ENCODE measurements around the gene DSCAML1.

Gene DSCAML1

GRCh38 chr11:117618982-117619355 lies 178.0 kb downstream of the DSCAML1 start:
- DNase-seq (ENCODE audit: low spot score) (no peak), FAIRE-seq (no peak)

GRCh38 chr11:117618302-117618981 lies 178.6 kb downstream of the DSCAML1 start:
- DNase-seq (ENCODE audit: low spot score) (no peak), FAIRE-seq (no peak)

- no peak for DNase-seq (ENCODE audit: low spot score)
- no peak for FAIRE-seq
Measured at GRCh38 chr11:117616979-117617378, 180.0 kb downstream of the DSCAML1 start.

GRCh38 chr11:117614728-117615127 lies 182.3 kb downstream of the DSCAML1 start:
- FAIRE-seq (no peak), DNase-seq (ENCODE audit: low spot score) (no peak)

- no peak for DNase-seq (ENCODE audit: low spot score)
- no peak for FAIRE-seq
Measured at GRCh38 chr11:117613521-117613920, 183.5 kb downstream of the DSCAML1 start.

GRCh38 chr11:117612177-117612576 lies 184.8 kb downstream of the DSCAML1 start:
- FAIRE-seq (no peak), DNase-seq (ENCODE audit: low spot score) (no peak)

GRCh38 chr11:117610901-117611300 lies 186.1 kb downstream of the DSCAML1 start:
- no peak for FAIRE-seq
- DNase-seq (ENCODE audit: low spot score), result no peak

GRCh38 chr11:117610045-117610444 lies 187.0 kb downstream of the DSCAML1 start:
- peak; percentile 60 for FAIRE-seq
- DNase-seq (ENCODE audit: low spot score), result peak; percentile 60

- no peak for DNase-seq (ENCODE audit: low spot score)
- no peak for FAIRE-seq
Measured at GRCh38 chr11:117607449-117607848, 189.6 kb downstream of the DSCAML1 start.

- no peak for FAIRE-seq
- DNase-seq (ENCODE audit: low spot score), result no peak
Measured at GRCh38 chr11:117606790-117607189, 190.2 kb downstream of the DSCAML1 start.

- DNase-seq (ENCODE audit: low spot score), result no peak
- no peak for FAIRE-seq
Measured at GRCh38 chr11:117606211-117606610, 190.8 kb downstream of the DSCAML1 start.

- FAIRE-seq (no peak), DNase-seq (ENCODE audit: low spot score) (no peak)
Measured at GRCh38 chr11:117605331-117605730, 191.7 kb downstream of the DSCAML1 start.

- FAIRE-seq, result no peak
- DNase-seq (ENCODE audit: low spot score), result no peak
Measured at GRCh38 chr11:117604336-117604995, 192.6 kb downstream of the DSCAML1 start.

- FAIRE-seq (no peak), DNase-seq (ENCODE audit: low spot score) (no peak)
Measured at GRCh38 chr11:117603932-117604331, 193.1 kb downstream of the DSCAML1 start.

- FAIRE-seq, result no peak
- no peak for DNase-seq (ENCODE audit: low spot score)
Measured at GRCh38 chr11:117601006-117601708, 195.9 kb downstream of the DSCAML1 start.

- FAIRE-seq (no peak), DNase-seq (ENCODE audit: low spot score) (no peak)
Measured at GRCh38 chr11:117600234-117600783, 196.7 kb downstream of the DSCAML1 start.

- FAIRE-seq, result no peak
- no peak for DNase-seq (ENCODE audit: low spot score)
Measured at GRCh38 chr11:117597071-117597470, 199.9 kb downstream of the DSCAML1 start.

GRCh38 chr11:117595440-117595839 lies 201.6 kb downstream of the DSCAML1 start:
- FAIRE-seq (no peak), DNase-seq (ENCODE audit: low spot score) (no peak)

GRCh38 chr11:117594721-117595120 lies 202.3 kb downstream of the DSCAML1 start:
- DNase-seq (ENCODE audit: low spot score), result no peak
- FAIRE-seq, result no peak

- DNase-seq (ENCODE audit: low spot score), result no peak
- no peak for FAIRE-seq
Measured at GRCh38 chr11:117593065-117593464, 204.0 kb downstream of the DSCAML1 start.

- DNase-seq (ENCODE audit: low spot score), result no peak
- no peak for FAIRE-seq
Measured at GRCh38 chr11:117591316-117592039, 205.5 kb downstream of the DSCAML1 start.

- FAIRE-seq (no peak), DNase-seq (ENCODE audit: low spot score) (no peak)
Measured at GRCh38 chr11:117589063-117589462, 208.0 kb downstream of the DSCAML1 start.

Data from RCC 7860 (cell line).